HG03469 (cell line): ENCODE results near the gene FRMD4B.
"Not testable (repeated sequence)": the region's sequence is repeated elsewhere in the genome, so short reads cannot be mapped to it uniquely, and the experiment has no call there.

Experiments used
- ATAC-seq: cut with Tn5 transposase; IDR thresholded peaks from one replicate; pipeline ENCODE4 v1.9.1; 2021; ENCODE audit warnings: mild to moderate bottlenecking, moderate library complexity, moderate number of reproducible peaks; ENCODE audit not compliant: unreplicated experiment

Gene FRMD4B

DNA sequence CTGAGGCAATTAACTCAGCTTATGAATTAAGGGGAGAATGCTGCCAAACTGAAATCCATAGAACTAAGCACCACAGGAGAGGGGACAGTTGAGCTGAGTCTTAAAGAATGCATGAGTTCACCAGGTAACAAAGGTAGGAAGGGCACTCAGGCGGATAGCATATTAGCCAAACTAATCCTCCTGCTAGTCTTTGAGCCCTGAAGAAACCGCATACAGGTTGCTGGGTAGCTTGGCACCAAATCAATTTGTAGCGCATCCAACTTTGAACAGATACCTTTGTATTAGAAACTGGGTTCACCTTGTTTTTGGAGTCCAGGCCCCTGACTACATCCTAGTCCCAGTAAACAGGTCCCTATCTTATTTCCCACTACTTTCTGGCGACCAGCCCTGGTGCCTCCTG is 93.7 kb downstream of the FRMD4B start:
- no peak for ATAC-seq

- ATAC-seq, result no peak
Measured at GRCh38 chr3:69290430-69290829, 95.5 kb downstream of the FRMD4B start.

DNA sequence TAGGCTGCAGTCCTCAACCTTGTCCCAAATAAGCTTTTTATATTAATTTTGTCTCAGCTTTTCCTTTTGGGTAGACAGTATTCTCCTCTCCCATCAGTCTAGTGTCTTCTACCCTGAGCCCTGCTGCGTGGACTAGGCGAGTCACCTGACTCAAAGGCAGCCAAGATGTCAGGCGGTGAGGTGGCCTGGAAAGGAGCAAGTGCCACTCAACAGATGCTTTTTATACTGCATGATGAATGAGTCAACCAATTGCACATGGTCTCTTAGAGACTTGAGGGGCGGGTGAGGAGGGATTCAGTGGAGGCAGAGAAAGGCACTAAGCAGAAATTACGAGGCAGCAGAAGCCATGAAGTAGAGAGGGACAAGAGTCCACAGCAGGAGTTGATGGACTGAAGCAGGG is 95.9 kb downstream of the FRMD4B start:
- ATAC-seq, result no peak

DNA sequence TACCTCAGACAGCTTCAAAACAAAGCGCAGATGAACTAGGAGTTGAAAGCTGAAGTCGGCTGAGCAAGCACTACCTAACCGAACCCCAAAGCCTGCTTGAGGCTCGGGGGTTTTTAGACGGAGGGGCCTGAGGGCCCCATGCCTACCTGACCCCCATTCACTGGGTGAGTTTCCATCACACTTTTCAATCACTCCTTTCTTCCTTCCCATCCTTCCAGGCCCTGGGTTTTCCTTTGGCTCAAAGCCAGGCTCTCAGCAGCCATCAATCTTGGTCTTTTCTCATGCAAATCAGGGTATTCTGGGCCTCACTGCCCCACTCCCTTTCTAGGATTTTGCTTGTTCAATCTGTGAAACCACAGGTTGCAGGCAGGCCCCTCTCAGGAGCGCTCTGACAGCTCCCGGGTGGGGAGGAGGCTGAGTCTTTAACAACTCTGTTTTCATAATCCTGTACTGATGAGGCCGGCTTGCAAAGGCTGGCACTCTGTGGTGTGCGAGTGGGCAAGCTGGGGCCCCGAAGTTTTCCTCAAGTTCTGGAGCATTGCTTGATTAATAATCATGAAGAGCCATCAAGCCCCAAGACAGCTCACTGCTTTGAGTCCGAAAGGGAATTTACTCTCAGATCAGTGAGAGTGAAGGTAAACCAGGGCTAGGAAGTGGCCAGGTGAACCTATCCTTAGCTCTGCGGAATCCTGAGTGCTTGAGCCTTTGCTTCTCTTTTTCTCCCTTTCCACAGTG is 97.6 kb downstream of the FRMD4B start:
- peak; percentile 56 for ATAC-seq

DNA sequence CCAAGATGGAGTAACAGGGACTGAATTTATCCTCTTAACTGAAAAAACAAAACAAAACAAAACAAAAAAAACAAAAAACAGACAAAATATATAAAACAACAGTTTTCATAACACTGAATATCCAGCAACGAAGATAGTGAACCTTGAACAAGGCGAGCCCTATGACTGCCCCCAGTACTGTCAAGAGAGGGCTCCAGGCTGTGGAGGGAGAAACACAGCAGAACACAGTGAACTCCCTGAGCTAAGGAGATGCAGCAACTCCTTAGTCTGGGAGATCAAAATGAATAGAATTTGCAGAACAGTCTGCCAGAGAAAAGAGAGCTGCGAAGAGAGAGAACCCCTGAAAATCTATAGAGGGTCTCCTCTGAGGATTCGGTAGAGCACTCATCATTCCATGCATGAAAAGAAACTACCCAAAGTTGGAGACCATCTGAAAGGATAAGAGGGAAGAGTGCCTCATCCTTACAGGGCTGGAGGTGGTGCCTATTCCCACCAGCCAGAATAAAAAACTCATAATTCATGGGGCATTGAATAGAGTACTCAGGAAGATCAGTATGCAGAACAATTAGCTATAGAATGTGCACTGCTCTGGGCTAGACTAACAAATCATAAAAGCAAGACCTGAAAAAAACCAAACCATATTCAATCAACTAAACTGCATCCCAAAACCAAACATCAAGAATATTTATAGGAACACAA is 101.8 kb downstream of the FRMD4B start:
- ATAC-seq, result no peak

- no peak for ATAC-seq
Measured at GRCh38 chr3:69283496-69283895, 102.4 kb downstream of the FRMD4B start.

DNA sequence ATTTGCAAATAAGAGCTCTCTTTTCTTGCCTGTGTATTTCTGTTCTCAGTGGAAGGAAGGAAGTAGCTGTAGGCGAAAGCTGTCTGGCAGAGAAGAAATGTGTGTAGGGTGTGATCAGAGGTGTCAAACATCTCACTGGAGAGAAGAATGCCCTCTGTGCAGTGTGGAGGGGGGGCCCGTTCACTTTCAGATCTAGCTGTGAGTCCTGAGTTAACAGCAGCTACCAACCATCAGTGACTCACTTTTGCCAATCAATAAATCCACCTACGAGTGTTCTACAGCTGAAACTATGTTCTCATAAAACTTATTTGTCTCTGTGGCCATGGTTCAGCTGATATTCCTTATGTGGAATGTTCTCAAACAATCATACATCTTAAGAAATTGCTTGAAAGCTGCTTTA is 103.7 kb downstream of the FRMD4B start:
- no peak for ATAC-seq

DNA sequence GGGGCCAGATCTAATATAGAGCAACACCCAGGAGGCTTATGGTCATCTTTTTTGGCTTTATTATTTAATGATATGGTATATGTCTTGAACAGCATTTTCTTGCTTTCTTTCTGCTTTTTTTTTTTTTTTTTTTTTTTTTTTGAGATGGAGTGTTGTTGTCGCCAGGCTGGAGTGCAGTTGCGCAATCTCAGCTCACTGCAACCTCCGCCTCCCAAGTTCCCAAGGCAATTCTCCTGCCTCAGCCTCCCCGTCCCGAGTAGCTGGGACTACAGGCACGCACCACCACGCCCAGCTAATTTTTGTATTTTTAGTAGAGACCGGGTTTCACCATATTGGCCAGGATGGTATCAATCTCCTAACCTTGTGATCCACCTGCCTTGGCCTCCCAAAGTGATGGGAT is 108.5 kb downstream of the FRMD4B start:
- not testable (repeated sequence) for ATAC-seq

DNA sequence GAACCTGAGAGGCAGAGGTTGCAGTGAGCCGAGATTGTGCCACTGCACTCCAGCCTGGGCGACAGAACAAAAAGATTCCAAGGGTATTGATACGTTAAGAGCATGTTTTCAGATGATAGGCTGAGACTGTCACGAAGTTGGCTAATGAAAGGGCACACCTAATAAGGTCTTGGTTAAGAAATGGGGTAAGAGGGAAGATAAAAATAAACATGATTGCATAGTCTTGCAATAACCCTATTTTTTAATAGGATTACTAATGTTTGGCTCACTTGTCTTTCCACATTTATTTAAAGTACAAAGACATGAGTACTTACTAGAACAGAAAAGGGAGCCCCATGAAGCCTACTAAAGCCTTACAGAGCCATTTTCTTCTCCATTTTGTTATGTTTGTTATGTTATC is 109.0 kb downstream of the FRMD4B start:
- ATAC-seq, result no peak

- not testable (repeated sequence) for ATAC-seq
Measured at GRCh38 chr3:69276191-69276590, 109.7 kb downstream of the FRMD4B start.

DNA sequence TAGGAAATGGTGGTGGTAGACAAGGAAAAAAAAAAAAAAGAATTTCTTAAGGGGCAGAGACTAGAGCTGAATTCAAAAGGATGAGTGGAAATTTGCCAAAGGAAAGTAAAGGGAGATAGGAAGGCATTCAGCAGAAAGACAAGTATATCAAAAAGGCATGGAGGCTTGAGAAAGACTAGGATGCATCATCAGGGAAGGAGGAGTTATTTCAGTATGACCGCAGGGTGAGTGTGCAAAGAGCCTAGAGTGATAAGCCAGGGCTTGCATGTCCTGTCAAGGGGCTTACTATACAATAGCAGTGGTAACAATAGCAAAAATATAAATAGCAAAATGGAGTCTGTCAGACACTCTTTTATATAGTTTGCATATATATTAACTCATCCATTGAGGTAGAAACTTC is 112.0 kb downstream of the FRMD4B start:
- ATAC-seq, result no peak

- ATAC-seq, result no peak
Measured at GRCh38 chr3:69272556-69272955, 113.3 kb downstream of the FRMD4B start.

GRCh38 chr3:69271098-69271497 is 114.8 kb downstream of the FRMD4B start:
- ATAC-seq, result no peak

DNA sequence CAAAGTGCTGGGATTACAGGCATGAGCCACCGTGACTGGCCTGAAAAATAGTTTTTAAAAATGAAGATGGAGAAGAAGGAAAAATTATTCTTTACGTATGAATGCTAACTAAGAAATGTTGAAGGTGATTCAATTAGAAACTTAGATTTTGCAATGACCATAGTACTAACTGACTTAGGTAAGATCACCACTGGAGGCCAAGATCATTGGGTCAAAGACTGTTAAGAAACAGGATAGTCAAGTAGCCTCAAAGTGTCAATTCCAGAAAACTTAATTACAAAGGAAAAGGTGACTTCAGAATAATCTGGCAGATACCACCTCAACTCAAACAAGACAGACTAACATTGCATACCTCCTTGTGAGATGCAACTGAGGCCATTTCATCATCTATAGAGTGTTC is 119.3 kb downstream of the FRMD4B start:
- no peak for ATAC-seq

GRCh38 chr3:69266071-69266470 is 119.8 kb downstream of the FRMD4B start:
- ATAC-seq, result not testable (repeated sequence)

- ATAC-seq, result not testable (repeated sequence)
Measured at GRCh38 chr3:69260843-69261405, 125.0 kb downstream of the FRMD4B start.

GRCh38 chr3:69260216-69260787 is 125.6 kb downstream of the FRMD4B start:
- no peak for ATAC-seq

DNA sequence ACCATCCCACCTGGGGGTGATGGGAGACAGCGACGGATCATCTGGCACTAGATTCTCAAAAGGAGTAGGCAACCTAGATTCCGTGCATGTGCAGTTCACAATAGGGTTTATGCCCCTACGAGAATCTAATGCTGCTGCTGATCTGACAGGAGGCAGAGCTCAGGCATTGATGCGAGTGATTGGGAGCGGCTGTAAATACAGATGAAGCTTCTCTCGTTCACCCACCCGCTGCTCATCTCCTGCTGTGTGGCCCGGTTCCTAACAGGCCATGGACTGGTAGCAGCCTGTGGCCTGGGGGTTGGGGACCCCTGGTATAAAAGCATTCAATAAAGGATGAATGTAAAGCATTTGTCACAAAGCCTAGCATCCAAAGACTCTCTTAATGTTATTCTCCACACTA is 126.8 kb downstream of the FRMD4B start:
- ATAC-seq, result no peak

DNA sequence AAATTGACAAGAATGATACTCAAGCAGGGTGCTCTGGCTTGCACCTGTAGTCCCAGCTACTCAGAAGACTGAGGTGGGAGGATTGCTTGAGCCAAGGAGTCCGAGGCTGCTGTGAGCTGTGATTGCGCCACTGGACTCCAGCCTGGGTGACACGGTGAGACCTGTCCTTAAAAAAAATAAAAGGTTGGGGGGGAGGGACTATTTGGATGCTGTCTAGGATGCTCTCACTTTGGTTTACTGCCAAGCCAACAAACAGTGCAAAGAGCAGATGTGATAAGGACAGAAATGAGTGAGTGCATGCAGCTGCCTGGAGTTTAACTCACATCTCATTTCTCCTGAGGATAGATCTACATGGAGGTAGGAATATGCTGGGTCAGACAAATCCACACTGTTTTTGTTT is 130.0 kb downstream of the FRMD4B start:
- no peak for ATAC-seq

DNA sequence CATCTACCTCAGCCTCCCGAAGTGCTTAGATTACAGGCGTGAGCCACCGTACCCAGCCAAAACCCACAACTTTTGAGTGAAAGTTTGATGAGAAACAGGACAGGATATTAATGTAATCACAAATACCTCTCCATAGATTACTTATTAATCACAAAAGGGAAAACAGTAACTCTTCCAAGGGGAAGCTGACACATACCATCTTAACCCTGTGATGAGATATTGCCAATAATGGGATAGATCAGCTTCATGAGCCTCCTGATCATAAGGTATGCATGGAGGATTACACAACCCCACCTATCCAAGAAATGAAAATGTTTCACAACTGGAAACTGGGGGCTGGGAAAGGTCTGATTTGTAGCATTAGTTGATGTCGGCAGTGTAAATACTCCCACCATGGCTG is 131.5 kb downstream of the FRMD4B start:
- ATAC-seq, result no peak

- ATAC-seq, result no peak
Measured at GRCh38 chr3:69252631-69253030, 133.3 kb downstream of the FRMD4B start.

- ATAC-seq, result no peak
Measured at GRCh38 chr3:69252141-69252540, 133.7 kb downstream of the FRMD4B start.
